HG03064 (cell line): ENCODE measurements around the gene KMT2A.

ENCODE experiments used
- ATAC-seq: cut with Tn5 transposase; IDR thresholded peaks from one replicate; pipeline ENCODE4 v1.9.1; 2021; ENCODE audit warnings: low read depth; ENCODE audit not compliant: unreplicated experiment

KMT2A gene

GRCh38 chr11:118574636-118575035 is 138.3 kb downstream of the KMT2A start:
- no peak for ATAC-seq
